Central memory CD4-positive, alpha-beta T cell (primary cell): ENCODE measurements around the gene BAG3.

Experiments
- DNase-seq: peaks from one replicate; pipeline ENCODE4 v3.0.0; 2022

Gene BAG3

GRCh38 chr10:119667562-119668328 lies 16.6 kb downstream of the BAG3 start:
- no peak for DNase-seq

- no peak for DNase-seq
Measured at GRCh38 chr10:119668461-119668860, 17.3 kb downstream of the BAG3 start.

- DNase-seq = no peak
Measured at GRCh38 chr10:119669331-119669730, 18.2 kb downstream of the BAG3 start.

- DNase-seq = no peak
Measured at GRCh38 chr10:119669975-119670640, 18.9 kb downstream of the BAG3 start.

- DNase-seq = no peak
Measured at GRCh38 chr10:119670717-119671116, 19.5 kb downstream of the BAG3 start.

GRCh38 chr10:119671381-119671780 lies 20.2 kb downstream of the BAG3 start:
- DNase-seq = no peak

GRCh38 chr10:119672291-119672690 lies 21.1 kb downstream of the BAG3 start:
- DNase-seq = no peak

- no peak for DNase-seq
Measured at GRCh38 chr10:119673271-119673670, 22.1 kb downstream of the BAG3 start.

GRCh38 chr10:119675483-119676170 lies 24.4 kb downstream of the BAG3 start:
- no peak for DNase-seq

GRCh38 chr10:119677126-119677525 lies 25.9 kb downstream of the BAG3 start:
- DNase-seq = no peak

- no peak for DNase-seq
Measured at GRCh38 chr10:119677904-119678755, 26.9 kb downstream of the BAG3 start.

- no peak for DNase-seq
Measured at GRCh38 chr10:119679480-119679829, 28.3 kb downstream of the BAG3 start.

GRCh38 chr10:119680050-119680449 lies 28.9 kb downstream of the BAG3 start:
- DNase-seq = no peak

GRCh38 chr10:119680650-119681081 lies 29.5 kb downstream of the BAG3 start:
- no peak for DNase-seq

GRCh38 chr10:119686465-119687191 lies 35.4 kb downstream of the BAG3 start:
- DNase-seq = peak; percentile 75

GRCh38 chr10:119687192-119688032 lies 36.2 kb downstream of the BAG3 start:
- no peak for DNase-seq

GRCh38 chr10:119688033-119688508 lies 36.9 kb downstream of the BAG3 start:
- DNase-seq = no peak

- DNase-seq = no peak
Measured at GRCh38 chr10:119689016-119689580, 37.9 kb downstream of the BAG3 start.

- no peak for DNase-seq
Measured at GRCh38 chr10:119691726-119692125, 40.5 kb downstream of the BAG3 start.

GRCh38 chr10:119693262-119693957 lies 42.2 kb downstream of the BAG3 start:
- no peak for DNase-seq
